SK-N-MC (cell line): ENCODE results near the gene TRANK1.

ENCODE experiments used
- DNase-seq: peaks from one replicate; pipeline ENCODE4 v3.0.0-alpha.2; 2011; ENCODE audit warnings: low read depth, low spot score
- H3K27ac ChIP-seq: fragments of 200-600 bp; sonication (generic); 2 replicates; pipeline ENCODE4 v1.5.1; 2016; ENCODE audit warnings: mixed run types
- H3K36me3 ChIP-seq: fragments of 200-600 bp; sonication (generic); 2 replicates; pipeline ENCODE4 v1.6.1; 2017; ENCODE audit warnings: antibody characterized with exemption, low read length, mixed read lengths; ENCODE audit not compliant: insufficient read depth
- H3K4me3 ChIP-seq: fragments of 200-600 bp; sonication (generic); 2 replicates; pipeline ENCODE4 v1.5.1; 2016
- H3K9ac ChIP-seq: fragments of 200-600 bp; sonication (generic); 2 replicates; pipeline ENCODE4 v1.8.0; 2017; ENCODE audit warnings: mixed run types, mixed read lengths; ENCODE audit not compliant: insufficient read length
- H3K9me3 ChIP-seq: fragments of 200-600 bp; sonication (generic); 2 replicates; pipeline ENCODE4 v1.6.1; 2017; ENCODE audit warnings: low read depth, mild to moderate bottlenecking, antibody characterized with exemption, low read length, moderate library complexity, mixed read lengths
- EZH2 ChIP-seq: fragments of 200-600 bp; sonication (generic); IDR thresholded peaks from one replicate; pipeline ENCODE4 v1.6.1; 2017; ENCODE audit warnings: antibody characterized with exemption
- FOXP2 ChIP-seq: optimal IDR thresholded peaks from 2 replicates; pipeline ENCODE3; 2011; ENCODE audit warnings: mild to moderate bottlenecking, moderate library complexity; ENCODE audit not compliant: insufficient read depth; ENCODE audit errors: extremely low read length, control extremely low read depth
- POLR2AphosphoS5 ChIP-seq: IDR thresholded peaks from 2 replicates; pipeline ENCODE4 v1.6.1; 2012; ENCODE audit warnings: mild to moderate bottlenecking, low read depth, low read length, borderline replicate concordance

Gene TRANK1

DNA sequence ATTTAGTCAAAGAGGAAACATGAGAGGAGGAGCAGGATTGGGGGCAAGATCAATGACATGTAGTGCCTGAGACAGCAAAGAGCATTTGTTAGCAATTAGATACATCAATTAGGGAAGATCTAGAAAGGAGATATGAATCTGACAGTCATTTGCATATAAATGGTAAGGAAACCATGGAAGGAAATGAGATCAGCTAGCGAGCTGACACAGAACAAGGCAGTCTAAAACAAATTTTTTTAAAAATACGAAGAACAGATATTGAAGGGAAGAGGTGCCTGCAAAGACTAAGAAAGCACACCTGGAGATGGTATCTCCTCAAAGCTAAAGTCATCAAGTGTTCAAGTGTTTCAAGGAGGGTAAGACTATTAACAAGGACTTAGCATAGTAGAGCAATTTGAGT is 43.5 kb upstream of the TRANK1 start:
- peaks cover 55% of the 10 kb centered on the region for H3K36me3 ChIP-seq
- H3K9me3 ChIP-seq = no peaks in the 10 kb centered on the region
- peak; percentile 50 for DNase-seq
- no peak overlapping the region for H3K9ac ChIP-seq
- H3K27ac ChIP-seq = peak overlapping the region; percentile 50; the same call in 1 of the 2 replicates
- TF ChIP-seq EZH2 (no peak), FOXP2 (no peak), POLR2AphosphoS5 (no peak)
- H3K4me3 ChIP-seq = peak overlapping the region; percentile 82

- Histone ChIP-seq H3K27ac (no peak overlapping the region), H3K36me3 (peaks cover 35% of the 10 kb centered on the region), H3K9me3 (no peaks in the 10 kb centered on the region), H3K9ac (no peak overlapping the region), H3K4me3 (no peak overlapping the region)
- DNase-seq = no peak
- no peak for TF ChIP-seq EZH2
- TF ChIP-seq FOXP2 = no peak
- no peak for TF ChIP-seq POLR2AphosphoS5
Measured at GRCh38 chr3:36981006-36981405, 36.2 kb upstream of the TRANK1 start.

GRCh38 chr3:36973139-36973538 is 28.3 kb upstream of the TRANK1 start:
- Histone ChIP-seq H3K9me3 (no peaks in the 10 kb centered on the region), H3K27ac (no peak overlapping the region), H3K9ac (no peak overlapping the region), H3K4me3 (no peak overlapping the region), H3K36me3 (no peaks in the 10 kb centered on the region)
- no peak for TF ChIP-seq POLR2AphosphoS5
- no peak for TF ChIP-seq FOXP2
- TF ChIP-seq EZH2 = no peak
- DNase-seq = no peak

DNA sequence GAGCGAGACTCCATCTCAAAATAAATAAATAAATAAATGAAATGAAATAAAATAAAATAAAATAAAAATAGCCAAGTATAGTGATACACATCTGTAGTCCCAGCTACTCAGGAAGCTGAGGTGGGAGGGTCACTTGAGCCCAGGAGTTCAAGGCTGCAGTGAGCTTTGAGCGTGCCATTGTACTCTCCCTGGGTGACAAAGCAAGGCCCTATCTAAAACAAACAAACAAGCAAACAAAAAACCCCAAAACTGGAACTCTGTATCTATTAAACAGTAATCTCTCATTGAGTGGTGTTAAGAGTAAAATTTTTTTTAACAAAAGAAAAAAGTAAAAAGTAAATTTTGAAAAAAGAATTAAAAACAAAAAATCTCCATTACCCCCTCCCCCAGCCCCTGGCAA is 27.3 kb upstream of the TRANK1 start:
- Histone ChIP-seq H3K27ac (no peak overlapping the region), H3K9ac (no peak overlapping the region), H3K36me3 (no peaks in the 10 kb centered on the region), H3K9me3 (no peaks in the 10 kb centered on the region), H3K4me3 (no peak overlapping the region)
- TF ChIP-seq EZH2 = no peak
- TF ChIP-seq POLR2AphosphoS5 = no peak
- TF ChIP-seq FOXP2 = no peak
- DNase-seq = no peak

DNA sequence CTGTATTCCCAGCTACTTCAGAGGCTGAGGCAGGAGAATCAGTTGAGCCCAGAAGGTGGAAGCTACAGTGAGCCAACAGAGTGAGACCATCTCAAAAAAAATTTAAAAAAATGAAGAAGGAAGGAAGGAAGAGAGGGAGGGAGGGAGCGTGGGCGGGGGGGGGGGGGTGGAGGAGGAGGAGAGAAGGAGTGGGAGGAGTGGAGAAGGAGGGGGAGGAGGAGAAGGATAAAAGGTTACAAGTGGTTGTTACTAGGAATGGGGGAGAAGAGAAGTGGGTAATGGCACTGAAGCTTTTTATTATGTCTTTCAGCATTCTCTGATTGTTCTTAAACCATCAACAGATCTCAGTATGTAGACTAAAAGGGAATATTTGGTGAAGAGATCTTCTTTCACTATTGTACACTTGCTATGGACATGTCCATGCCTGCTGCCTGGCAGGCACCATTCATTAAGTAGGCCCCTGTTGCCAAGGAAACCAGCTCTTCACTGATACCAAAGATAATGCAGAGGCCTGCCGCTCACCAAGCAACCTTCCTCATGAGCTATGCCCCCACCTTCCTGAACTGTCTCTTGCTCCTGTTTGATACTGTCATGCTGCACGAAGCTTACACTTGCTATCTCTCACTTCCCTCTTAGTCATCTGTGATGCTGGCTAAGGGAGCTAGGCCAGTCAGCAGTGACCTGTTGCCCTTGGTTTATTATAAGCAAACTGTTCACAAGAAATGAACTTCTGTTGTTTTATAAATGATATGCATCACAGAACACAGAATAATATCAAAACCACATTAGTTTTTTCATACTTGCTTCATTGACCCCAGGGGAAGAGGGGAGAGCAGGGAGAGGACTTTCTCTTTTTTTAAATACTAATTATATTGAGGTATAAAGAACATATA is 24.9 kb upstream of the TRANK1 start:
- Histone ChIP-seq H3K9me3 (no peaks in the 10 kb centered on the region), H3K4me3 (no peak overlapping the region), H3K27ac (no peak overlapping the region), H3K36me3 (no peaks in the 10 kb centered on the region), H3K9ac (no peak overlapping the region)
- DNase-seq = no peak
- no peak for TF ChIP-seq FOXP2
- TF ChIP-seq EZH2 = no peak
- no peak for TF ChIP-seq POLR2AphosphoS5

GRCh38 chr3:36969085-36969484 is 24.2 kb upstream of the TRANK1 start:
- no peak overlapping the region for H3K9ac ChIP-seq
- H3K27ac ChIP-seq = no peak overlapping the region
- TF ChIP-seq FOXP2 (no peak), EZH2 (no peak), POLR2AphosphoS5 (no peak)

GRCh38 chr3:36965440-36965839 is 20.6 kb upstream of the TRANK1 start:
- Histone ChIP-seq H3K4me3 (no peak overlapping the region), H3K27ac (no peak overlapping the region), H3K36me3 (no peaks in the 10 kb centered on the region), H3K9me3 (no peaks in the 10 kb centered on the region), H3K9ac (no peak overlapping the region)
- DNase-seq = no peak
- TF ChIP-seq FOXP2 = no peak
- TF ChIP-seq EZH2 = no peak
- no peak for TF ChIP-seq POLR2AphosphoS5

More at GRCh38 chr3:36969085-36969484, 24.2 kb upstream of the TRANK1 start:
- Histone ChIP-seq H3K4me3 (no peak overlapping the region), H3K36me3 (no peaks in the 10 kb centered on the region), H3K9me3 (no peaks in the 10 kb centered on the region)
- no peak for DNase-seq

DNA sequence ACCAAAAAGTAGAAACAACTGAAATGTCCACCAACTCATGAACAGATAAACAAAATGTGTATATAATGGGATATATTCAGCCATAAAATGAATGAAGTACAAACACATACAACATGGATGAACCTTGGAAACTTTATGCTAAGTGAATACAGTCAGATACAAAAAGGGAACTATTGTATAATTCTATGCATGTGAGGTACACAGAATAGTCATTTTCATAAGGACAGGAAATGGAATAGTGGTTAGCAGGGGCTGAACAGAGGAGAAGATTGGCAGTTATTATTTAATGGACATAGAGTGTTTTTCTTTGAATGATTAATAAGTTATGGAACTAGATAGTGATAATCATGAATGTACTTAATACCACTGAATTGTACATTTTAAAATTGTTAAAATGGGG is 20.0 kb upstream of the TRANK1 start:
- DNase-seq = no peak
- no peak for TF ChIP-seq POLR2AphosphoS5
- TF ChIP-seq EZH2 = no peak
- Histone ChIP-seq H3K27ac (no peak overlapping the region), H3K9ac (no peak overlapping the region), H3K9me3 (no peaks in the 10 kb centered on the region), H3K4me3 (no peak overlapping the region), H3K36me3 (no peaks in the 10 kb centered on the region)
